ENCODE measurements around the gene ATP6V0C.

Gene ATP6V0C

GRCh38 chr16:2472488-2472864, 41.3 kb upstream of the ATP6V0C start:
- no peak overlapping the region for H3K4me3 ChIP-seq (ENCODE audit: low read depth, low read length)
- TF ChIP-seq CTCF (IDR thresholded peaks at IDR 0.05; ENCODE audit: low read depth, low read length) = no peak

- TF ChIP-seq CTCF (IDR thresholded peaks at IDR 0.05; ENCODE audit: low read depth, low read length) = no peak
- H3K4me3 ChIP-seq (ENCODE audit: low read depth, low read length) = no peak overlapping the region; the same call in 1 of the 2 replicates
Observed at GRCh38 chr16:2472885-2473445, 40.8 kb upstream of the ATP6V0C start.

GRCh38 chr16:2473446-2473926, 40.3 kb upstream of the ATP6V0C start:
- H3K4me3 ChIP-seq (ENCODE audit: low read depth, low read length) = peak overlapping the region; percentile 20; the same call in 1 of the 2 replicates
- no peak for TF ChIP-seq CTCF (IDR thresholded peaks at IDR 0.05; ENCODE audit: low read depth, low read length)

- no peak for TF ChIP-seq CTCF (IDR thresholded peaks at IDR 0.05; ENCODE audit: low read depth, low read length)
- H3K4me3 ChIP-seq (ENCODE audit: low read depth, low read length) = peak overlapping the region; percentile 74
Observed at GRCh38 chr16:2473999-2474876, 39.5 kb upstream of the ATP6V0C start.

- H3K4me3 ChIP-seq (ENCODE audit: low read depth, low read length) = peak within 1 kb of the TSS; percentile 74
- TF ChIP-seq CTCF (IDR thresholded peaks at IDR 0.05; ENCODE audit: low read depth, low read length) = no peak
Observed at GRCh38 chr16:2474877-2475412, 38.8 kb upstream of the ATP6V0C start, which contains the start of gene TBC1D24. Gene TBC1D24, plus strand, starts transcription at chr16:2475127. Its CDS starts 21,022 bp downstream, at chr16:2496149.

- H3K4me3 ChIP-seq (ENCODE audit: low read depth, low read length) = peak overlapping the region; percentile 68
- no peak for TF ChIP-seq CTCF (IDR thresholded peaks at IDR 0.05; ENCODE audit: low read depth, low read length)
Observed at GRCh38 chr16:2475413-2476344, 38.1 kb upstream of the ATP6V0C start.

Data from WI38 (cell line).